Loucy (cell line): ENCODE data around the gene LINC00237.
A peak's percentile ranks its signal among the peaks of the same experiment; 100 is the strongest.

Experiments
- H2AFZ ChIP-seq: fragments of 200-600 bp; sonication (generic); 2 replicates; pipeline ENCODE4 v1.6.0; 2016; ENCODE audit warnings: antibody characterized with exemption, mild to moderate bottlenecking, low read length, moderate library complexity
- H3F3A ChIP-seq: fragments of 200-600 bp; 2 replicates; pipeline ENCODE4 v1.6.0; 2016; ENCODE audit warnings: antibody characterized with exemption, low read depth, mild to moderate bottlenecking
- H3K27me3 ChIP-seq: fragments of 200-600 bp; sonication (generic); 2 replicates; pipeline ENCODE4 v1.6.1; 2014; ENCODE audit warnings: low read length, mild to moderate bottlenecking; ENCODE audit not compliant: insufficient read depth, poor library complexity, severe bottlenecking
- H3K36me3 ChIP-seq: fragments of 200-600 bp; sonication (generic); 2 replicates; pipeline ENCODE4 v1.6.1; 2016; ENCODE audit warnings: low read length; ENCODE audit not compliant: insufficient read depth
- H3K4me1 ChIP-seq: fragments of 200-600 bp; sonication (generic); 2 replicates; pipeline ENCODE4 v1.5.1; 2014; ENCODE audit warnings: low read length, mild to moderate bottlenecking; ENCODE audit not compliant: insufficient read depth, poor library complexity, severe bottlenecking
- H3K4me2 ChIP-seq: fragments of 200-600 bp; sonication (generic); 2 replicates; pipeline ENCODE4 v1.6.0; 2014; ENCODE audit warnings: antibody characterized with exemption, low read length, low read depth, mild to moderate bottlenecking; ENCODE audit not compliant: poor library complexity, severe bottlenecking
- H3K4me3 ChIP-seq: fragments of 200-600 bp; sonication (generic); 2 replicates; pipeline ENCODE4 v1.5.1; 2014; ENCODE audit warnings: low read length, mild to moderate bottlenecking, mixed read lengths; ENCODE audit not compliant: poor library complexity, severe bottlenecking
- H3K79me2 ChIP-seq: fragments of 200-600 bp; sonication (generic); 2 replicates; pipeline ENCODE4 v1.6.1; 2014; ENCODE audit warnings: low read length; ENCODE audit not compliant: insufficient read depth
- H3K9ac ChIP-seq: fragments of 200-600 bp; sonication (generic); 2 replicates; pipeline ENCODE4 v1.6.0; 2014; ENCODE audit warnings: mild to moderate bottlenecking, low read depth, low read length, moderate library complexity; ENCODE audit not compliant: poor library complexity, severe bottlenecking
- H3K9me2 ChIP-seq: fragments of 200-600 bp; sonication (generic); replicated peaks from 2 replicates; pipeline ENCODE4 v1.6.1; 2016; ENCODE audit warnings: low read depth, low read length, mixed read lengths
- H3K9me3 ChIP-seq: fragments of 200-600 bp; sonication (generic); 2 replicates; pipeline ENCODE4 v1.6.1; 2014; ENCODE audit warnings: mild to moderate bottlenecking, antibody characterized with exemption, low read length, low read depth; ENCODE audit not compliant: insufficient read depth
- H4K20me1 ChIP-seq: fragments of 200-600 bp; sonication (generic); 2 replicates; pipeline ENCODE4 v1.6.0; 2014; ENCODE audit warnings: antibody characterized with exemption, low read length, mild to moderate bottlenecking; ENCODE audit not compliant: insufficient read depth, poor library complexity, severe bottlenecking
- CTCF ChIP-seq: fragments of 200-600 bp; sonication (generic); conservative IDR thresholded peaks from 2 replicates; pipeline ENCODE4 v1.5.1; 2014; ENCODE audit warnings: mild to moderate bottlenecking, antibody characterized with exemption, low read length
- EZH2phosphoT487 ChIP-seq: fragments of 200-600 bp; IDR thresholded peaks from 2 replicates; pipeline ENCODE4 v1.6.1; 2018; ENCODE audit warnings: antibody characterized with exemption, mild to moderate bottlenecking, moderate library complexity, borderline replicate concordance

LINC00237 gene

GRCh38 chr20:21089391-21089790, 16.8 kb downstream of the LINC00237 start:
- Histone ChIP-seq H3K9ac (no peak overlapping the region), H2AFZ (no peak overlapping the region), H4K20me1 (no peaks in the 10 kb centered on the region), H3K4me3 (no peak overlapping the region), H3K9me3 (no peaks in the 10 kb centered on the region), H3F3A (no peaks in the 10 kb centered on the region), H3K36me3 (no peaks in the 10 kb centered on the region), H3K4me1 (no peaks in the 10 kb centered on the region), H3K79me2 (no peaks in the 10 kb centered on the region), H3K27me3 (no peaks in the 10 kb centered on the region), H3K4me2 (no peak overlapping the region), H3K9me2 (no peaks in the 10 kb centered on the region)
- TF ChIP-seq CTCF (no peak), EZH2phosphoT487 (no peak)

GRCh38 chr20:21087862-21088540, 18.2 kb downstream of the LINC00237 start:
- no peak overlapping the region for H2AFZ ChIP-seq
- H3K9ac ChIP-seq = no peak overlapping the region
- no peaks in the 10 kb centered on the region for H3K36me3 ChIP-seq
- TF ChIP-seq CTCF = no peak
- TF ChIP-seq EZH2phosphoT487 = no peak
- H4K20me1 ChIP-seq = no peaks in the 10 kb centered on the region
- H3K9me2 ChIP-seq = no peaks in the 10 kb centered on the region
- H3K4me1 ChIP-seq = peaks cover 5% of the 10 kb centered on the region
- H3K4me3 ChIP-seq = no peak overlapping the region
- no peaks in the 10 kb centered on the region for H3K9me3 ChIP-seq
- H3K79me2 ChIP-seq = no peaks in the 10 kb centered on the region
- no peak overlapping the region for H3K4me2 ChIP-seq
- no peaks in the 10 kb centered on the region for H3F3A ChIP-seq
- no peaks in the 10 kb centered on the region for H3K27me3 ChIP-seq

- H3K9me2 ChIP-seq = no peaks in the 10 kb centered on the region
- H3K79me2 ChIP-seq = no peaks in the 10 kb centered on the region
- TF ChIP-seq CTCF (no peak), EZH2phosphoT487 (no peak)
- H2AFZ ChIP-seq = peak overlapping the region; percentile 19; the same call in 1 of the 2 replicates
- H3K4me2 ChIP-seq = no peak overlapping the region
- H4K20me1 ChIP-seq = no peaks in the 10 kb centered on the region
- H3K9me3 ChIP-seq = no peaks in the 10 kb centered on the region
- no peak overlapping the region for H3K4me3 ChIP-seq
- H3K4me1 ChIP-seq = peaks cover 13% of the 10 kb centered on the region
- H3F3A ChIP-seq = no peaks in the 10 kb centered on the region
- H3K36me3 ChIP-seq = no peaks in the 10 kb centered on the region
- no peak overlapping the region for H3K9ac ChIP-seq
- H3K27me3 ChIP-seq = no peaks in the 10 kb centered on the region
These were observed 22.3 kb downstream of the LINC00237 start for GRCh38 chr20:21083825-21084325.
